Stimulated activated CD8-positive, alpha-beta memory T cell treated with anti-CD3 and anti-CD28 coated beads, Interleukin-15, amount 100 ng/mL, for 1 hour (primary cell): Measurements from ENCODE around the gene AMTN.

Source experiments
- DNase-seq: peaks from one replicate; pipeline ENCODE4 v3.0.0-alpha.2; 2020; ENCODE audit warnings: low read depth

Gene AMTN

GRCh38 chr4:70559924-70560323 is 41.6 kb downstream of the AMTN start:
- DNase-seq = no peak

DNA sequence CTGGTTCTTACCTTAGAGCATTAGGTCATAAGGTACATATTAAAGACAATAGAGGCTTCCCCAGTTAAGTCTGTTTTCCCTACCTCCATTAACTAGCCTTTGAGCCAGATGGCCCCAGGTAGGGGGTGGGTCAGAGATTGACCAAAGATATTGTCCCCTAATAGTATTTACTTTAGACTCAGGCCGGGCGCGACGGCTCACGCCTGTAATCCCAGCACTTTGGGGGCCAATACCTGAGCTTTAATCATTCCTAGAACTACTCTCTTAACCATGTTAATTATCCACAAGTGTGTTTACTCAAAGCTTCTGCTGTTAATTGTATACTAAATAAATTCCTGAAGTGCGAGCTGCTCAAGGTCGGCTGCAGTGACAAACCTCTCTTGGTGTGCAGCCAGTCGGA is 45.7 kb downstream of the AMTN start:
- DNase-seq = no peak

DNA sequence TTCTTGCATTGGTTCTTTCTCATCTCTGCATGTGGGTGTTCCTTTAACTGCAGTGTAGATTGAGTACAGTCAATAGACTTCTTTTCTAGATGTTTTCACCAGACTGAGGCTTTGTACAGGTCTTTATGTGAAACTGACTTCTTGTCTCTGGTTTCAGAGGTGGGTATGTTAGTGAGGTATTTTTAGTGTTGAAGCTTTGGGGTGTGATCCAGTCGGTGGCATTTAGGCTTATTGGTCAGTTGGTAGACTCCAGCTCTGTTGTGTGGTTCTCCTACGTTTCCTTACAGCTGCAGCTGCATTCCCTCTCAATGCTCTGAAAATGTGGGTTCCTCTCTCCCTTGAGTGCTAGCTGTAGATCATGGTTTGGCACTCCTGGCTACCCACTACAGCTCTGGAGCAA is 52.4 kb downstream of the AMTN start:
- no peak for DNase-seq

GRCh38 chr4:70571772-70572171 is 53.4 kb downstream of the AMTN start:
- DNase-seq = no peak

- no peak for DNase-seq
Measured at GRCh38 chr4:70575964-70576363, 57.6 kb downstream of the AMTN start.

DNA sequence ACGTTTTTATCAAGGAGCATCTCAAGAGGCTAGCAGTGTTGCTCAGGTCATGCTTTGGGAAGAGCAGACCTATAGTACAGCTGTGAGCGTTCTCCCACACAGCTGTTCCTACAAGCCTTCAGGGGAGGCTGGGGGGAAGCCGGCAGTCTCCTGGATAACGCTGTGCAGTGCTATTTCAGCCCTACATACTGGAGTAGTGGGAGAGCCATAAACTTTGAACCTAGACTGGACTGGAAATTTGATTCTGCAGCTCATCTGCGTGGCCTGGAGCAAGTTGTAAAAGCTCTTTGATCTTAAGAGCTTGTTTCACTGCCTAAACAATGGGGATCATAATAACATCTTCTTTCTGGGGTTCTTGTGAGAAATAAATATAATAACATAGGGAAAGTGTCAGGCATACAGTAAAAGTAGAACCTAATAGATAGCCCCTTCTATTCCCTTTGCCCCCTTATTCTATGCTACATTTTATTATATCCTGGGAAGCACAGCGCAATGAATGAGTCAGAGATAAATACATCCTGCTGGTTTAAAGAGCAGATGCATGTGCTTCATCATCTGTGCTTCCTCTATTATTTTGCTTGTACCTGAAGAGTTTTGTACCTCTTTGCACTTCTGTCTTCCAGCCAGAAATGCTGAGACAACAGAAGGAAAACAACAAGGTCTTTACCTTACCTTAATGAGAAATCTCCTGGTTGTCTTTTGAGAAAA is 59.0 kb downstream of the AMTN start:
- no peak for DNase-seq

- no peak for DNase-seq
Measured at GRCh38 chr4:70581980-70582379, 63.6 kb downstream of the AMTN start.
